Activated T-cell treated with anti-CD3 and anti-CD28 coated beads, Interleukin-2, amount 50 U/mL, for 24 hours (primary cell): ENCODE data around the gene ENSA.

ENCODE experiments used
- DNase-seq: peaks from one replicate; pipeline ENCODE4 v3.0.0-alpha.2; 2020
- H3K27ac Mint-ChIP-seq: 2 replicates; pipeline ENCODE4 v1.8.0; 2020; ENCODE audit warnings: mild to moderate bottlenecking, mixed read lengths
- H3K27me3 Mint-ChIP-seq: 2 replicates; pipeline ENCODE4 v1.8.0; 2020; ENCODE audit warnings: mixed read lengths
- H3K36me3 Mint-ChIP-seq: 2 replicates; pipeline ENCODE4 v1.8.0; 2020; ENCODE audit warnings: low read depth, mixed read lengths
- H3K4me1 Mint-ChIP-seq: 2 replicates; pipeline ENCODE4 v1.8.0; 2020; ENCODE audit warnings: low read depth, mixed read lengths
- H3K4me3 Mint-ChIP-seq: 2 replicates; pipeline ENCODE4 v1.8.0; 2020; ENCODE audit warnings: mild to moderate bottlenecking, moderate library complexity, mixed read lengths
- H3K9me3 Mint-ChIP-seq: 2 replicates; pipeline ENCODE4 v1.8.0; 2020; ENCODE audit warnings: mixed read lengths

Gene ENSA

DNA sequence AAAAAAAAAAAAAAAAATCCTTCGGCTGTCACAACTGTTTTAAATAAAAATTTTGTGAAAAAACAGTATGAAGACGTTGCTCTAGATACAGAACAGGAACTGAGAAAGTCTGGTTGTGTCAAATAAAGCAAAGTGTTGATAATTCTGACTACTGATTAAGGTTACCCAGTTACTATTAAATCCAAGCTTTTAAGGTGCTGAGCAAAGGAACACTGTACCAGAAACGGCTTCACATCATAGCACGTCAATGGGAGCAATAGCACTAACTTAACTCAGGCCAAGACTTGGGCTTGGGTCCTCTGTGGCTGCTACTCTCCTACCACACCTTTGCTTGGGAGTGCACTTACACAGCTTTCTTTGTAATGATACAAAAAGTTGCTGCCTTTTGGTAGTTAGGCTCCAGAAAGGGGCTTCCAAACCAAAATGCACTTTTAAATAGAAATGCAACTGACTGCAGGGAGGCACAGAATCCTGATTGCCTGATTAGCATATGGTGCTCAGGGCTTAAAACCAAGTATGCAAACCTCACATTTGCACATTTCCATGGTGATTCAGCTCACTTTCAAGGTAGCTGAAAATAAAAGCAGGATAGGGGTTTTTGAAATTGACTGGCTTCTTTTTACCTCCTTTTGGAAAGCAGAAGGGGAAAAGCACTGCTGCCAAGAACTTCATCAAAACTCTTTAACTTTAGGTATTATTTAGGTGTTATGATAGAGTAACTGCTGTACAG is 56.3 kb downstream of the ENSA start:
- peaks cover 90% of the 10 kb centered on the region for H3K36me3 Mint-ChIP-seq
- H3K4me3 Mint-ChIP-seq = peak overlapping the region; percentile 99
- H3K9me3 Mint-ChIP-seq = no peaks in the 10 kb centered on the region
- H3K4me1 Mint-ChIP-seq = peaks cover 69% of the 10 kb centered on the region
- H3K27me3 Mint-ChIP-seq = no peaks in the 10 kb centered on the region
- peak overlapping the region; percentile 99 for H3K27ac Mint-ChIP-seq
- no peak for DNase-seq
